ENCODE data around the gene RAB44.
A peak's percentile ranks its signal among the peaks of the same experiment; 100 is the strongest.

RAB44 gene

DNA sequence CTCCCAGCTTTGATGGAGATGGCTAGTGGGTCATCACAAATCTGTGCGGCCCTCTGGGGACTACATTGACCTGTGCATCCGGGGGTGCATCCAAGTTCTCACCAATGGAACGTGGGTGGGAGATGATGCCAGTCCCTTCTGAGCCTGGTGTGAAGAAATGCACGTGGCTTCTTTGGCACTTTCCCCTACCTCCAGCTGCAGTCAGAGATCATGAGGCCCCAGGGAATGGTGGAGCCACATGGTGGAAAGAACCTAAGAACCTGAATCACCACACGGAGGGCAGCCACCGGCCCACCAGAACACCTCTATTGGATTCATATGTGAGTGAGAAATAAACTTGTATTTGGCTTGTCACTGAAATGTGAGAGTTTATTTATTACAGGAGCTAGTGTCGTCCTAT, 29.0 kb upstream of the RAB44 start:
- DNase-seq, result no peak

DNA sequence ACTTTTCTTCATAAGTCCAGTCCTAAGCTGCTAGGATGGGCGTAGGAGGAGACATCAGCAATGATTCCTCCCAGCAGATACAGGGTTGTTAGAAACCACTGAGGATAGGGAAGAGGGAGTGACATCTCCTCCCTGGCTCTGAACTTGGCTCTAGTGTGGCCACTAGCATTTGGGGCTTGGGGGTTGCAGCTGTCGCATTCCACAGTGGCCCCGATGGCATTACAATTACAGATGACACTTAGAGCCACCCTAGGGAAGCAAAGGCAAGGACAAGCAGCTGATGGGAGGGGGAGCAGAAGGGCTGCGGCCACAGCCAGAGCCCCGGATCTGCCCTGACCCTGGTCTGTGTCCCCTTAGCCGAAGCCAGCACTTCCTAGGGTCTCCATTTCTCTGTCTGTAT, 28.6 kb upstream of the RAB44 start:
- no peak for DNase-seq

DNA sequence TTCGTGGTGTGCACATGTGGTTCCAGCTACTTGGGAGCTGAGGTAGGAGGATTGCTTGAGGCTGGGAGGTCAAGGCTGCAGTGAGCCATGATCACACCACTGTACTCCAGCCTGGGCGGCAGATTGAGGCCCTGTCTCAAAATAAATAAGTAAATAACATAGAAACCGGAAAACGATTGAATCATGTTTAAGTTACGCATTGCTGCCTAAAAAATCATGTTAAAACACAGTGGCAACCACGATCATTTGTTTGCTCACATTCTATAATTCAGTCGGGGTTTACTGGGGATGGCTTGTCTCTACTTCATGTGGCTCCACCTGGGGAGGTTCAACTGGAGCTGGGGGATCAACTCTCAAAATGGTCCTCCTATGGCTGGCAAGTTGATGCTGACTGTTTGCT, 27.4 kb upstream of the RAB44 start:
- no peak for DNase-seq

- DNase-seq, result no peak
Measured at GRCh38 chr6:36671687-36672375, 25.8 kb upstream of the RAB44 start.

GRCh38 chr6:36673882-36674281, 23.7 kb upstream of the RAB44 start:
- no peak for DNase-seq

- no peak for DNase-seq
Measured at GRCh38 chr6:36674942-36675341, 22.7 kb upstream of the RAB44 start.

DNA sequence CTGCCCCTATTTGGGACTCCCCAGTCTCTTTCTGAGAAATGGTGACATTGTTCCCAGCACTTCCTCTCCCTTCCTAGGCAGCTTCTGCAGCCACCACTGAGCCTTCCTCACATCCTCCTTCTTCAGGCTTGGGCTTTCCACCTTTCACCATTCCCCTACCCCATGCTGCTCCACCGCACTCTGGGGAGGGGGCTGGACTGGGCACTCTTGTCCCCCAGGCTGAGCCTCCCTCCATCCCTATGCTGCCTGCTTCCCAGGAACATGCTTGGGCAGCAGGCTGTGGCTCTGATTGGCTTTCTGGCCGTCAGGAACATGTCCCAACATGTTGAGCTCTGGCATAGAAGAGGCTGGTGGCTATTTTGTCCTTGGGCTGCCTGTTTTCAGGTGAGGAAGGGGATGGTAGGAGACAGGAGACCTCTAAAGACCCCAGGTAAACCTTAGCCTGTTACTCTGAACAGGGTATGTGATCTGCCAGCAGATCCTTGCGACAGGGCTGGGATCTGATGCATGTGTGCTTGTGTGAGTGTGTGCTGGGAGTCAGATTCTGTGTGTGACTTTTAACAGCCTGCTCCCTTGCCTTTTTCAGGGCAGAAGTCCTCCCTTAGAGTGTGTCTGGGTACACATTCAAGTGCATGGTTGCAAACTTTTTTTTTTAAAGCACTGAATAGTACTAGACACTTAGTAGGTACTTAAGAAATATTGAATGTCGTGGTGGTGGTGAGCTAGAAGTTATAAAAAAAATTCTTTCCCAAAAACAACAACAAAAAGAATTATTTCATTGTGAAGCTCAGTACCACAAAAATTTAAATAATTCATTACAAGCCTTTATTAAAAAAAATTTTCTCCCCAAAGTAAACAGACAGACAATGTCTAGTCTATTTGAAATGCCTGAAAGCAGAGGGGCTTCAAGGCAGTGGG, 21.2 kb upstream of the RAB44 start:
- peak; percentile 28 for DNase-seq

- no peak for DNase-seq
Measured at GRCh38 chr6:36677059-36677749, 20.4 kb upstream of the RAB44 start.

DNA sequence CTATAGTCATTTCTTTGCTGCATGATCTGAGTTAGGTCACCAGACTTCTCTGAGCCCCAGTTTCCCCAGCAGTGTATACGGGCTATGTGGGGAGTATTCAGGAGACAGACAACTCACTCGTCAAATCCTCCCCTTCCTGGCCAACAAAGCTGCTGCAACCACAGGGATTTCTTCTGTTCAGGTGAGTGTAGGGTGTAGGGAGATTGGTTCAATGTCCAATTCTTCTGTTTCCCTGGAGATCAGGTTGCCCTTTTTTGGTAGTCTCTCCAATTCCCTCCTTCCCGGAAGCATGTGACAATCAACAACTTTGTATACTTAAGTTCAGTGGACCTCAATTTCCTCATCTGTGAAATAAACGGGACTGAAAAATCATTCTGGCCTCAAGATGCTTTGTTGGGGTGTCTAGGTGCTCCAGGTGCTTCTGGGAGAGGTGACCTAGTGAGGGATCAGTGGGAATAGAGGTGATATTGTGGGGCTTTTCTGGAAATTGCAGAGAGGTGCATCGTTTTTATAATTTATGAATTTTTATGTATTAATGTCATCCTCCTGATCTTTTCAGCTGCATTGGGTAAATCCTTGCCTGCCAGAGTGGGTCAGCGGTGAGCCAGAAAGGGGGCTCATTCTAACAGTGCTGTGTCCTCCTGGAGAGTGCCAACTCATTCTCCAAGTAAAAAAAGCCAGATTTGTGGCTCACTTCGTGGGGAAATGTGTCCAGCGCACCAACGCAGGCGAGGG, 19.7 kb upstream of the RAB44 start:
- no peak for DNase-seq

DNA sequence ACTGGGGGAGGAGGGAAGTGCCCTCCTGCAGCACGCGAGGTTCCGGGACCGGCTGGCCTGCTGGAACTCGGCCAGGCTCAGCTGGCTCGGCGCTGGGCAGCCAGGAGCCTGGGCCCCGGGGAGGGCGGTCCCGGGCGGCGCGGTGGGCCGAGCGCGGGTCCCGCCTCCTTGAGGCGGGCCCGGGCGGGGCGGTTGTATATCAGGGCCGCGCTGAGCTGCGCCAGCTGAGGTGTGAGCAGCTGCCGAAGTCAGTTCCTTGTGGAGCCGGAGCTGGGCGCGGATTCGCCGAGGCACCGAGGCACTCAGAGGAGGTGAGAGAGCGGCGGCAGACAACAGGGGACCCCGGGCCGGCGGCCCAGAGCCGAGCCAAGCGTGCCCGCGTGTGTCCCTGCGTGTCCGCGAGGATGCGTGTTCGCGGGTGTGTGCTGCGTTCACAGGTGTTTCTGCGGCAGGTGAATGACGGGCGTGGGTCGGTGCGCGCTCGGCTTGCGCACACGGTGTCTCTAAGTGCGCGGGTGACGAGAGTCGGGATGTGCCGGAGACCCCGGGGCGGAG, 19.1 kb upstream of the RAB44 start, which contains the start of gene CDKN1A:
TSS of gene CDKN1A (plus strand) at position 227 of the 555 bp plus-strand sequence. CDS start 5,388 bp downstream, outside the sequence.
- DNase-seq, result peak; percentile 86

- peak; percentile 52 for DNase-seq
Measured at GRCh38 chr6:36679043-36679833, 18.4 kb upstream of the RAB44 start.

DNA sequence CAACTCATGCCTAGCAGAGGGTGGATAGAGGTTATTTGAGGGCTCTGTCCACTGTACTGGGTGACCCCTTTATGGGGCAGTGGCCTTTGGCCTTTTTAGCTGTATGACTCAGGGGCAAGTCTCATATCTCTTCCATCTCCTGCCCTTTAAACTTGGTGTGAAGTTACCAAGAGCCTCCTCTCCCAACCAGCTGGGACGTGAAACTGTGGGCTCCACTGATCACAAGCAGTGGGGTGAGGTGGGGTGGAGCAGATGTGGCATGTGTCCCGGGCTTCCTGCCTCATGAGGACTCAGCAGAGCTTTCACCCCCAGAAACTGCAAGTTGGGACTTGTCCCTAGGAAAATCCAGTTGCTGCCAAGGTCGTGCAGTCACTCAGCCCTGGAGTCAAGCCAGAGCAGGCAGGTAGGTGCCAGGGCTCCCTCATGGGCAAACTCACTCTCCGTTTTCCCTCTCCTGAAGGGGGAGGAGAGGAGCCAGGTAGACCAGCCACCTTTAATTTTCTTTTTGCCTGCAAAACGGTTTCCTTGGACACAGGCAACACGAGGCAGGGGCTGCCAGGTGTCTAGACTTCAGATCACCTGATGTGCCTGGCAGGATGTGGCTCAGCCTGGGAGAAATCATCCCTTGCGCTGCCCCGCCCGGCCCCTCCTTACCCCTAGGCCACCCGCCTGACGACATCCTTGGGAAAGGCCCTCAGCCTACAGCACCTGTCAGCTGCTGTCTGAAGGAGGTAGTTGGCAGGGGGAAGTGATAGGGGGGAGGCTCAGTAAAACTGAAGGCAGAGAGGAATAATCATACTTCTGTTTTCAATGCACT, 15.1 kb upstream of the RAB44 start:
- no peak for DNase-seq

DNA sequence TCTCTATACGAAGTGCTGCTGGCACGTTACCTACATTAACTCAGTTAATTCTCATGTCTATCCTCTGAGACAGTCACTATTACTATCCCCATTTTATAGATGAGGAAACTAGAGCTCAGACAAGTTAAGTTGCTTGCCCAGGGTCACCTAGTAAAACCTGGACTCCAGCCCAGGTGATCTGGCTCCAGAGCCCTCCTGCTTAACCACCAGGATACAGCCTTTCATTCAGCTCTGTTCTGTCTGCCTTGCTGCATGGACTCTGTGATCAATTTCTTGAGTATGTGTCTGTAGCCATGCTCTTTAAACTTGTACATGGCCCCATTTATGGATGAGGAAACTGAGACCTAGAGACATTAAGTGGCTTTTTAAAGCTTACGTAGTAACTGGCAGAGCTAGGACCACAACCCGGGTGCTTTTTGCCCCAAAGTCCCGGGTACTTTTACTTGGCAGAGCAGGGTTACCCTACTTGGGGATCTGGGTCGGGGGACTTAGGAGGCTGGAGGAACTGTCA, 14.4 kb upstream of the RAB44 start:
- no peak for DNase-seq

GRCh38 chr6:36683656-36684446, 13.8 kb upstream of the RAB44 start:
- DNase-seq, result no peak

GRCh38 chr6:36684447-36684812, 13.2 kb upstream of the RAB44 start:
- no peak for DNase-seq

DNA sequence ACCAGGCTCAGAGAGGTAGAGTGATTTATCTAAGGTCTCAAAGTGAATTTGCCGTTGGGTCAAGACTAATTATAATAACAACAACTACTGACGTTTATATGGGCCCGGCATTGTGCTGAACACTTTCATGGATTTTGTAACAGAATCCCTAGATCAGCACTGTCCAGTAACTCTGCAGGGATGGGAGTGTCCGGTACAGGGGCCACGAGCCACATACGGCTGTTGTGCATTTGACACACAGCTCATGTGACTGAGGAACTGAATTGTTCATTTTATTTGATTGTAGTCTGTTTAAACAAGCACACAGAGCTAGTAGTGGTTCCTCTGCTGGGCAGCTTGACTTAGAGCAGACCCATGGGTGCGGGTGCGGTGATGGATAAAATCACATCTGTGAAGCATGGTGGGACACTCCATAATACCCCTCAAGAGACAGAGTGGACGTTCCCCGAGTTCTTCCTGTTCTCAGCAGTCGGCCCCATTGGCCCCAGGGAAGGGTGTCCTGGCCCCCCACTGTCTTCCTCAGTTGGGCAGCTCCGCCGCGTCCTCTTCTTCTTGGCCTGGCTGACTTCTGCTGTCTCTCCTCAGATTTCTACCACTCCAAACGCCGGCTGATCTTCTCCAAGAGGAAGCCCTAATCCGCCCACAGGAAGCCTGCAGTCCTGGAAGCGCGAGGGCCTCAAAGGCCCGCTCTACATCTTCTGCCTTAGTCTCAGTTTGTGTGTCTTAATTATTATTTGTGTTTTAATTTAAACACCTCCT, 12.3 kb upstream of the RAB44 start:
- DNase-seq, result no peak

GRCh38 chr6:36685926-36686667, 11.5 kb upstream of the RAB44 start:
- DNase-seq, result no peak

All from fibroblast of skin of right biceps (primary cell).